ENCODE measurements around the gene TSPEAR. TPM values are rescaled to one million over a fixed set of nuclear protein-coding genes. Genes with fewer than 3 reads are reported as not detected.

TSPEAR gene
- total and polyA plus RNA-seq, 2 of the 13 experiments (the other 11 are each of a cell fraction or from before 2014, with no cell fraction given): 0.07 to 0.32 TPM

GRCh38 chr21:44448651-44449131, 262.7 kb downstream of the TSPEAR start (continued):
- no peak for TF ChIP-seq SMARCE1 (IDR thresholded peaks at IDR 0.05; ENCODE audit: borderline replicate concordance)
- TF ChIP-seq FOSL1 (CRISPR knock-in tag; IDR thresholded peaks at IDR 0.05; ENCODE audit: borderline replicate concordance): no peak
- TF ChIP-seq ZFY (CRISPR knock-in tag; IDR thresholded peaks at IDR 0.05): peak; percentile 18; the same call in 1 of the 2 replicates
- no peak for TF ChIP-seq TMF1 (CRISPR knock-in tag; IDR thresholded peaks at IDR 0.05; ENCODE audit: low read depth)
- TF ChIP-seq DMTF1 (CRISPR knock-in tag; IDR thresholded peaks at IDR 0.05): no peak
- TF ChIP-seq ZNF142 (CRISPR knock-in tag; IDR thresholded peaks at IDR 0.05): no peak
- TF ChIP-seq ZNF432 (CRISPR knock-in tag; IDR thresholded peaks at IDR 0.05; ENCODE audit: borderline replicate concordance): no peak
- no peak for TF ChIP-seq THAP9 (CRISPR knock-in tag; IDR thresholded peaks at IDR 0.05; ENCODE audit: borderline replicate concordance)
- TF ChIP-seq ZNF605 (CRISPR knock-in tag; IDR thresholded peaks at IDR 0.05): no peak
- peak; percentile 50 for TF ChIP-seq PAXIP1 (CRISPR knock-in tag; conservative IDR thresholded peaks at IDR 0.05)
- no peak for TF ChIP-seq ZNF160 (CRISPR knock-in tag; IDR thresholded peaks at IDR 0.05)
- TF ChIP-seq THAP8 (CRISPR knock-in tag; IDR thresholded peaks at IDR 0.05; ENCODE audit: borderline replicate concordance): no peak
- no peak for TF ChIP-seq TARDBP (CRISPR knock-in tag; IDR thresholded peaks at IDR 0.05)
- no peak for TF ChIP-seq FOXK2 (IDR thresholded peaks at IDR 0.05)
- TF ChIP-seq NFE2L2 (IDR thresholded peaks at IDR 0.05; ENCODE audit: low read length): no peak
